GM18861 (cell line): ENCODE results near the gene RGP1.

Source experiments
- ATAC-seq: cut with Tn5 transposase; IDR thresholded peaks from one replicate; pipeline ENCODE4 v1.9.1; 2021; ENCODE audit not compliant: unreplicated experiment

Gene RGP1, protein sequence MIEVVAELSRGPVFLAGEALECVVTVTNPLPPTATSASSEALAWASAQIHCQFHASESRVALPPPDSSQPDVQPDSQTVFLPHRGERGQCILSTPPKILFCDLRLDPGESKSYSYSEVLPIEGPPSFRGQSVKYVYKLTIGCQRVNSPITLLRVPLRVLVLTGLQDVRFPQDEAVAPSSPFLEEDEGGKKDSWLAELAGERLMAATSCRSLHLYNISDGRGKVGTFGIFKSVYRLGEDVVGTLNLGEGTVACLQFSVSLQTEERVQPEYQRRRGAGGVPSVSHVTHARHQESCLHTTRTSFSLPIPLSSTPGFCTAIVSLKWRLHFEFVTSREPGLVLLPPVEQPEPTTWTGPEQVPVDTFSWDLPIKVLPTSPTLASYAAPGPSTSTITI

DNA sequence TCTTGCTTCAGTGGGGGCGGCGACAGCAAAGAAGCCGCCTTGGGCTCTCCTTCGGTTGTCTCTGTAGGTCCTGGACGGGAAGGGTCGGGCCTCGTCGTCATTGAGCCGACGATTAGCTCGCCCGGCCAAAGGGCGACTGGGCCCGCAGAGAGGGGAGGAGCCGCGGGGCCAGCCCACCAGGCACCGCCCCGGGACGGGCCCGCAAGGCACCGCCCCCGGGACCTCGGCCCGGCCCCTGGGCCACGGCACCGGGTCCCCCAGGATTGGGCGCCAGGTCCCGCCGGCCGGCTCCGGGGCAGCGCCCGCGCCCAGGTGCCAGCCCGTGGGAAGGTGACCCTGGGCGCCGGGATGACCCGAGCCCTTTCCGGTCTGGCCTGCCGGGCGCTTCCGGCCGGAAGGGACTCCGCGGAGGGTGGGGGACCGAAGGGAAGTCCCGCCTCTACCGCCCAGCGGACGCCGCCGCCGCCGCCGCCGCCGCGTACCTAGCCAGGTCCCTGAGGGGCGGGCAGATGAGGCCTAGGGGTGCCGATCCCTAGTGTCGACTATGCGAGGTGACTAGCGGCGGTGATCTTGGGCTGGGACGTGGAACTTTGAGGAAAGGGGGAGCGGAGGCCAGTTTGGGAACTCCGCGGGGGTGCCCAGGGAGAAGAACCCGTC lies at the start of gene RGP1, which contains the start of gene GBA2:
Gene RGP1, plus strand, starts transcription at position 430 of the 657 bp plus-strand sequence. CDS start 469 bp downstream, outside the sequence.
Gene GBA2, minus strand, starts transcription at position 371 of the 657 bp plus-strand sequence. CDS start 524 bp downstream, outside the sequence.
- ATAC-seq: peak; percentile 63

DNA sequence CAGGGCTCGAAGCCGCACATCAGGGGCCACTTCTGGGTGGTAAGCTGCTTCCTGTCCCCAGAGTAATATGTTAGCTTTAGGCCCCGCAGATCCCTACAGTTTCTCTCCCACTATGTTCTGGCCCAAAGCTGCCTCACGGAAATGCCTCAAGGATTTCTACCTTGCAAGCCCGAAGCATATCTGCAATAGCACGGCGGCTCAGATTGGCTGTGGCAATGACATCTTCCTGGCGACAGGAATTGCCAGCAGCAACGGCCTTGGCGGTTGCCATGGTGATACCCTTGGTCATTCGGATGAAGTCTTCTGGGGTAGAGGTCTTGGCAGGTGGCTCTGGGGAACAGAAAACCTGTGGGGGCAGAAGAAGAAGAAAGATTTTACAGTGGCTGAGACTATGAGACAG lies 49.1 kb upstream of the RGP1 start:
- no peak for ATAC-seq

DNA sequence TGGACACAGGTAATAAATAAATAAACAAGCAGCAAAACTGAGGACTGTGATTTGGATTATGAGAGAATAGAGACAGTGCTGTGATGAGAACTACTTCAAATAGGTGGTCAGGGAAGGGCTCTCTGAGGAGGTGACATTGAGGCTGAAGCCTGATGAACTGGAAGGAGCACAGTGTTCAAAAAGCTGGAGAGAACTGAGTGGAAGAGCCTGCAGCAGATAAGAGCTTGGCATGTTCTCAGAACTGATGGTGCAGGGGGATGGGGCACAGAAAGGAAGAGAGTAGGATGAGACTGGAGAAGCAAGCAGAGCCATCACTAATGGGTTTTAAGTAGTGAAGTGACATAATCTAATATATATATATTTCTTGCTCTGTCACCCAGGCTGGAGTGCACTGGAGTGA lies 48.1 kb upstream of the RGP1 start:
- ATAC-seq: no peak

DNA sequence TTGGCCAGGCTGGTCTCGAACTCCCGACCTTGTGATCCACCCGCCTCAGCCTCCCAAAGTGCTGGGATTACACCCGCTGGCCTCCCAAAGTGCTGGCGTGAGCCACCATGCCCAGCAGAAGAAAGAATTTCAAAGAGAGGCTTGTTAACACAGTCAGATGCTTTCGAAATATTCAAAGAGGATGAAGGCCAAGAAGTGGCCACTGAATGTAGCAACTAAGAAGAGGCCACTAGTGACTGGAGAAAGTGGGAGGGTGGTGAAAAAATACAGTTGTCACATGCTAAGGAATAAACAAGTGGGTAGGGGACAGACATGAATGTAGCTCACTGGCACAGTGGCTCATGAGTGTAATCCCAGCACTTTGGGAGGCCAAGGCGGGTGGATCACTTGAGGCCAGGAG lies 46.4 kb upstream of the RGP1 start:
- ATAC-seq: no peak

DNA sequence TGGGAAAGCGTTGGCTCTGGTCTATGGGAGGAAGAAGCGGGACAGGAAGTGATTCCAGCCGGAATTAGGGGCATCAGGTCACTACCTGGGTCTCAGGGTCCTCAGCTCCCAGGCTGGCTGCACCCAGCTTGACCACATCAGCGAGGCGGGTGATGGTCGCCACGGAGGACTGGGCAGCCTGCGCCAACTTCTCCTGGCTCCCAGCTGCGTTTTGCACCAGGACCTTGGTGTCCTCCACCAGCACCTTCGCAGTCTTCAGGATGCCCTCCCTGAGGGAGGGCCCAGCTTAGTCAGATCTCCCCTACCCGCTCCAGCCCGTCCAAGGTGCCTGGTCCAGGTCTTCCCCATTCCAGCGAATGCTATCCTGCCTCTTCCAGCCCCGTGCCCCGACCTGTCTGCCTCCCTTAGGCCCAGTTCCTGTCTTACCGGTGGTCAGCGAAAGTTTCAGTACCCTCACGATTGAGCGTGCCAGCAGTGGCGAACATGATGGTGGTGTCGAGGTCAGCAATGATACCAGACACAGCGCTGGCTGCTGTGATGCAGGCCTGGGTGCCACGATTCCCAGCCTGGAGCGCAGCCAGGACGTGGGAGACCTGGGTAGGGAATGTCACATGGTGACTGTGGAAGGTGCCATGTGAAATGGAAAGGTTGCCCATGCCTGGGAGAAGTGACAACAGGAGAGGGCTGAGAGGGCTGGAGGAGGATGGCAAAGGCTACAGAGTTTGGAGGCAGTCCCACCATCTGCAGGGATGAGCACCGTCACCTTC lies 45.0 kb upstream of the RGP1 start:
- no peak for ATAC-seq

DNA sequence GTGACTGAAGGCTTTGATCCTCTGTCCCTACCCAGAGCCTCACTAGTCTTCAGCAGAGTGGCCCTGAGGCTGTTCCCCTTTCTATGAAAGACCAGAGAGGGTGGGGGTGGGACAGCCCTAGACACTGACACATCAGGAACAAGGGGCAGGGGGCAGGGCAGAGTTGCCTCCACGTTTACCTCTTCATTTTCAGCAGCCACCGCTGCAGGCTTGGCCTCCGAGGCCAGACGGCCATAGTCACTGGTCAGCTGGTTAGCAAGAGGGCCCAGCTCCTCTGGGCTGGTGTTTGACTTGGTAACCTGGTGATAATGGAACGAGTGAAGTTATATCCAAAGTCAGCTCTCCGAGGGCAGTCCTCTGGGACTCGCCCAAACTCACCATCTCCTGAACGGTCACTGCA lies 43.7 kb upstream of the RGP1 start:
- ATAC-seq: no peak

DNA sequence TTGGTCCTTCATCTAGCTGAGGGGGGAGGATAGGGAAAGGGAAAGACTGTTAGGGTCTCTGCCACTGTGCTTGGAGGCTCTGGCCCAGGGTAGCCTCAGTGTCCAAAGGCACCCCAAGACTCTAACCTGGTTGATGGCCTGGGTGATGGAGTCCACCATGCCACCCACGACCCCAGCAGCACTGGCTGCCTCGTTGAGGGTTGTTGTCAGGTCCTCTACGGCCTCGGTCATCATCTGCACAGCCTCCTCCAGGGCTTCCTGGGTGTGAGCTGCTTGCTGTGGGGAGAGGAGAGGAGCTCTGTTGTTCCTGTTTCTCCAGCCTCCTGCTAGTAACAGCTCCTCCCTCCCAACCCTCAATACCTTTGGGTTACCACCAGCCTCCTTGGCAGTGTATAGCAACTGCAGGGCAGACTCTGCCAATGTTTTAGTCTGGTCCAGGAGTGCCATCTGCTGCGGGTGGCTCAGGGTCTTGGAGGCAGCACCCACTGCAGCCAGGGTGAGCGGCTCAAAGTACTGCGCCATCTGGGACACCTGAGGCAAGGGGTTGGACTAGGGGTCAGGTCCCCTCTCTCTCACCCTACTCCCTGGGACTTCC lies 43.2 kb upstream of the RGP1 start:
- ATAC-seq: no peak

DNA sequence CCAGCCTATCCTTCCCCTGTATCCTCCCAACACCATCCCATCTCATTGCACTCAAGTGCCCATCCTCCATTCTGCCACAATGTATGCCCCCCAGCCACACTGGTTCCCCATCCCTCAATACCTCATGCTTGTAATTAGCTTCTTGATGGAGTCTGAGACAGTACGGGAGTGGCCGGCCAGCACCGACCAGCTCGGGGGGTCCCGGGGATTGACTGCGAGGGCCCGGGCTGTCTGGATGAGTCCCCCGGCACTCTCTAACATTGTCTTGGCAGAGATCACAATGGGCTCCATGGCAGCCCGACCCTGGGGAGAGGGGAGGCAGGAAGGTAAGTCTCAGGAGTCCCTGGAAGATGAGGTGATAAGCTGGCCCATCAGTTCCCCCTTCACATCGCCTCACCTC lies 42.1 kb upstream of the RGP1 start:
- ATAC-seq: no peak

DNA sequence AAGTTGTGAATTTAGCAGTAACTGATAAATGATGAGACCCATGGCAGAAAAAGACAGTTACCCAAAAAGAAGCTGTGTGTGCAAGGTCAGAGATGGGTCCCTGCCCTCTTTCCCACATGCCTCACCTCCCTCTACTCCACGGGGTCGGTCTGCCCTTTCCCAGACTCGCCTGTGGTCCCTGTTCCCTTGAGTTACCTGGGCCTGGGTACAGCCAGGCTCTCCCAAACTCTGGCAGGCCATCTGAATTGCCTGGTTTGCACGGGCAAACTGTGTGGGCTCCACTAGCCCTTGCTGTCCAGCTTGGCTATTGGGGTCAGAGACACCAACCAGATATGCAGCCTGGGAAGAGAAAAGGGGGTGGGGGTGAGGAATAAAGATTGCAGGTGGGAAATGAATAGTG lies 40.9 kb upstream of the RGP1 start:
- ATAC-seq: no peak

DNA sequence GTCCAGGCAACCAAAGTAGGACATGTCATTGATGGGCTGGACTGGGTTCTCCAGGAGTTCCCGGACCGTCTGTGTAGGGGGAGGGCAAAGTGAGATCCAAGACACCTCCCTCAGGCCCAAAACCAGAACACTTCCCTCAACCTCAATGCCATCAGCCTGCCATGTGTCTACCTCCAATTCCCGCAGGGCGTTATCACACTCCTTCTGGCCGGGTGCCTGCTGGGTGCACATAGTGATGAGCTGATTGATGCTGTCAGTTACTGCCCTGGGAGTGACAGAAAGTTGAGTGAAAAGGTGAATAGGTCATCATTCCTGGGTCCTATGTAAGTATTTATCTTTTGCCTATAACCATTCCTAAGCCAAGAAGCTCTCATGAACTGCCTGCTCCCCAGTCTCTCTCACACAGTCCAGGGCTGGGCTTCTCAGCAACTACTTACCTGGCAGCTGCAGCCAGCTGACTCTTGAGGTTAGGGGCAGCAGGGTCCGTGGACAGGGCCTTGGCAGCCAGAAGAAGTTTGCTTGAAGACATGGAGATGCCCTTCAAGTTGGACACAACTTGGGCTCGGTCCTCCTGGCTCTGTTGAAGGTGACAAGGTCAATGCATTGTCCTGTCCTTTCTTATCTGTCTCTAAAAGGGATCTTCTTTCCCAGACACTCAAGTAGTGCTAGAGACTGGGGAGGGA lies 38.1 kb upstream of the RGP1 start:
- ATAC-seq: no peak

DNA sequence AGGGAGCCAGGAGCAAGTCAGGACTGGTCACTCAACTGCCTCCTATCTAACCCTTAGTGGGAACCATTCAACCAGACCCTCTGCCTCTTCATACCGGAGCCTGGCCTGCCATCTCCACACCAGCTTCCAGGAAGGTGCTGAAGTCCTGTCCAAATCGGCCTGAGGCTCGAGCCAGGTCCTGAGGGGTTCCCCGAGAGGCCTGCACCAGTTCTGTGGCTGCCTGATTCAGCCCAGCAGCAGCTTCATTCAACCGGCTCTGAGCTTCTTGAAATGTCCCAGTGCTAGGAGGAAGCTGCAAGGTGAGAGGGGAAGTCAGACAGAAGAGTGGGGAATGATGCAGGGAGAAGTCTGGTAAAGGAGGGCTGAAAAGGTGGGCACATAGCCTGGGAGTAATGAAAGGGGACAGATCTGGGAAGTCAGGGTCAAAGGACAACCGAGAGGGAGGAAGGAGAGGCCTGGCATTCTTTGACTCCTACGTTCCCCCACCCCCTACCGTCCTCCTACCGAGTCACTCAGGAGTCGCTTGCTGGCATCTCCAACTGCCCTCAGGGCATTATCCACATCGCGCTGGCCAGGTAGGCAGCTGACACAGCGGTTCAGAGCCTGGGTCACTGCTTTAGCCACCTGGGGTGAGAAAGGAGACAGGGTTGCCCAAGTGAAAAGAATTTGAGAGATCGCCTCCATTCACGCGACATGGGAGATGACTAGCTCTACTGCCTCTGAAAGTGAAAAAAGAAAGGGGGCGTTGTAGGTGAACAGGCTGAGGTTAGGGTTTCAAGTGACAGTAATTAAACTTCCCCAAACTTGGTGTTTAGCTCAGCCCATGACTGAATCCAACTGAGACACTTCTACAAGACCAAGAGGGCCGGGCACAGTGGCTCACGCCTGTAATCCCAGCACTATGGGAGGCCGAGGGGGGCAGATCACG lies 37.3 kb upstream of the RGP1 start:
- no peak for ATAC-seq

DNA sequence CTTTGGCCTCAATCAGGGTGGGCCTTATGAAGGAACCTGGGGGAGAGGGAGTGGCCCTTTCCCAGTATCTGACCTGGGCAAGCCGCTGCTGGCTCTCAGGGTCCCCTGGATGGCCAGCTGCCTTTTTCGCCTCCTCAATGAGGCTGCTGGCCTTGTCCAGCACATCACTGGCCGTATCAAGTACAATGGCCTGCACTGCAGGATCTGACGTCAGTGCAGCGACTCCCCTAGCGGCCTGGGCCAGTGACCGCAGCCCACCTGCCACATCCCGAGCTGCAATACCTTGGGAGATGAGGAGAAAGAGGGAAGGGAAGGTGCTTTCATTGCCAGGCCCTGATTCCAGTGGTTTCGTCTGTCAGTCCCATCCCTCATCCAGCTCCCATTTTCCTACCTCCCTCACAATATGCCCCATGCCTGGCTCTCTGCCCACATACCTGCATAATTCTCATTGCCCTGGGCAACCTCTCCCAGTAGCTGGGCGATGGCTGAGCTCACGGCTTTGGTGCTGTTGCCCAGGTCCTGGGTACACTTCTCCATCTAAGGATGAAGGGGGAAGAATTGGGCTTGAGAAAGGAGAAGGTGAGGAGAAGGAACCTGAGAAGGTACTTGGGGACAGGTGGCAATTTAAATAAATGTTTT lies 36.2 kb upstream of the RGP1 start:
- no peak for ATAC-seq

DNA sequence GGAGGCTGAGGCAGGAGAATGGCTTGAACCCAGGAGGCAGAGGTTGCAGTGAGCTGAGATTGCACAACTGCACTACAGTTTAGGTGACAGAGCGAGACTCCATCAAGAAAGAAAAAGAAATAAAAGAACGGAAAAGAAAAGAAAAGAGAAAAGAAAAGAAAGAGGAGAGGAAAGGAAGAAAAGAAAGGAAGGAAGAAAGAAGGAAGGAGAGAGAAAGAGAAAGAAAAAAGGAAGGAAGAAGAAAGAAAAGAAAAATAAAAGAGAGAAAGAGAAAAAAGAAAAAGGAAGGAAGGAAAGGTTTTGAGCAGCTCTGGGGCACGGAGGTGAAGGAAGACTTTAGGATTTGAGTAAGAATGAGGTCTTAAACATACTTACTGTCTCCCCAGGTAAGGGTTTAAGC lies 35.5 kb upstream of the RGP1 start:
- ATAC-seq: no peak

DNA sequence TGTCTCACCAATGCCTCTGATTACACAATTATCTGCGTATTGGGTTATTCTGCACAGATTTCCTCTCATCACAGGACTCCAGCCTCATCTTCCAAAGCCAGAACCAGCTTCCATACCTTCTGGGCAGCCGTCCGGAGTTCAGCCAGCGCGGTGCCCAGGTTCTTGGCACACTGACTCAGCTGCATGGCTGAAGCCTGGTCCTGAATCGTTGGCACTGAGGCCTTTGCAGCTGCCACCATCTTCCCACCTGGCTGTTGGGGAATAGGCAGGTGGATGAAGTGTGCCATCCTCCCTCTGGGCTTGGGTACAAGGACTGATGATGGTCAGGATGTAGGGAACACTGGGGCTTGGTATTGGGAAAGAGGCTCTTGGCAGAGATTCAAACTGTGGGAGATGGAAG lies 35.0 kb upstream of the RGP1 start:
- ATAC-seq: no peak

DNA sequence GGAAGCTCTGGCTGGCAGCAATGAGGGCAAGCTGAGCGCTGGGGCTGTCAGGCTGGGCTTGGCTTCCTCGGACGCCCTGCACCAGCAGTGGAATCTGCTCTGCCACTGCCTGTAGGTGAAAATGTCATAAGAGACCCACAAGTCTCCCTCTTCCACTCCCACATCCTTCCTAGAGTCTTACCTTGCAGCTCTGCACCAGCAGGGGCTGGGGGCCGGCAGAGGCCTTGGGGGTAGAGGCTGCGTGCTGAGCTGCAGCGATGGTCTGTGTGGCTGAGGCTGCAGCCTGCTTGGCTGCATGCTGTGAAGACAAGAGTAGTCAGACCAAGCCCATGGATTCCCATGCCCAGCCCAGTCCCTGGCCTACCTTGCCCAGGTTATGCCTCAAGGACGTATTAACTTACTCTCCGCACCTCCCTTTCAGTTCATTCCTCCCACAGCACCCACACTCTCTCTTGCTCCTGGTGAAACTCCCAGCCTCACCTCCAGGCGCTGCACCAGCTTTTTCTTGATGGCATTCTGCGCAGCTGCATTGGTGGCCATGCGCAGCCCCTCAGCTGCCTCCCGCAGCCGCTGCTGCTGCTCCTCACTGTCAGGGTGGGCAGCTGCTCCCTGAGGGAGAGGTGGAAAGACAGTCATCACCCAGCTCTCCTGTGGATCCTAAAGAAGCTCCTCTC lies 34.4 kb upstream of the RGP1 start:
- ATAC-seq: no peak

DNA sequence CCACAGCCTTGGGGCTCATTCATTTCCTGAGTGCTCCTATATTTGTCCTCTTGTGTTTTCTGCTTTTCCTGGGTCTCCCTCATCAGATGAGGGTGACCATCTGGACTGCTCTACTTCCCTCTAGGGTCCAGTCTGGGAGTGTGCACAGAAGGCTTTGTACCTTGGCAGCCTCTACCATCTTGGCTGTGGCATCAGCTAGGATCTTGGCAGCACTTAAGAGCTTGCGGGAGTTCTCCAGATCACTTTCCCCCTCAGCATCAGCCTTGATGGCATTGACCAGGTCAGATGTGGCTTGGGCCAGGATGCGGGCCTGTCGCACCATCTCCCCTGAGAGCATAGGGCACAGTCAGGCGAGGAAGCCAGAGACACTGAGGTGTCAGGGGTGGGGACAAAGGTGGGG lies 32.9 kb upstream of the RGP1 start:
- no peak for ATAC-seq

DNA sequence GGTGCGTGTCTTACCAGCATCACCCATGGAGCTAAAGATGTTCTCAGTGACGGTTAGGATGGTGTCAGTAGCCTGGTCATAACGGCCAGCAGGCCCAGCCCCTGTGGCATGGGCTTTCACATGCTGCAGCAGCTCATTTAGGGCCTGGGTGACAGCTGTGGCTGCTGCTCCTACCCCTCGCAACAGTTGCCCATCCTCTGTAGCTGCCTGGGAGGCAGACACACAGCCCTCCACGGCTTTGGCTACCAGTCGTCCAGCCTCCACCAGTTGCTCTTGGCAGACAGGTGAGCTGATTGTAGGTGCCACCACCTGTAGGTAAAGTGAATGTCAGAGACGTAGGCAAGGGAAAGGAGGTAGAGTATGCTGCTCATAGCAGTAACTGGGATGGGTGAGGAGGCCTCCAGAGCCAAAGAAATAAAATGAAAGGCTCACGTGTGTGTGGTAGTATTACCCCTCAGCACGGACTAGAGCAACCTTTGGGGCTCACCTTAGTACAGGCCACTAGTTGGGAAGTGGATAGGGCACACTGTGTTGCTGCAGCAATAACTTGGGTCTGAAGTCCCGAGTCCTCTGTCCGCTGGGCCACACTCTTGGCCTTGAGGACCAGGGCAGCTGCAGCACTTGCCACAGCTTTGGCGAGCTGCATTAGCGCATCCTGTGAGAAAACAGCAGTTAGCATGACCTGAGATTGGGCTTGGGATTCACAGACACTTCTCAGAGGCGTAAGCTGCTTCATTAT lies 31.8 kb upstream of the RGP1 start:
- ATAC-seq: no peak
